OCI-LY1 (cell line): ENCODE measurements around the gene ZBTB20.

Experiments used
- H2AFZ ChIP-seq: fragments of 200-600 bp; sonication (generic), shearing (Covaris generic); 2 replicates; pipeline ENCODE4 v1.6.0; 2014; ENCODE audit warnings: antibody characterized with exemption, mild to moderate bottlenecking, low read length
- H3F3A ChIP-seq: fragments of 200-600 bp; sonication (generic), shearing (Covaris generic); 2 replicates; pipeline ENCODE4 v1.6.0; 2014; ENCODE audit warnings: mild to moderate bottlenecking, antibody characterized with exemption, low read length, moderate library complexity; ENCODE audit not compliant: insufficient read depth
- H3K27ac ChIP-seq: fragments of 200-600 bp; sonication (generic); 2 replicates; pipeline ENCODE4 v1.5.1; 2014; ENCODE audit warnings: low read length, mixed run types, mild to moderate bottlenecking, low read depth; ENCODE audit not compliant: poor library complexity, severe bottlenecking
- H3K27me3 ChIP-seq: fragments of 200-600 bp; sonication (generic); 2 replicates; pipeline ENCODE4 v1.6.0; 2014; ENCODE audit warnings: antibody characterized with exemption, mild to moderate bottlenecking, low read length, moderate library complexity; ENCODE audit not compliant: insufficient read depth
- H3K36me3 ChIP-seq: fragments of 200-600 bp; sonication (generic); 2 replicates; pipeline ENCODE4 v1.6.1; 2014; ENCODE audit warnings: mild to moderate bottlenecking, antibody characterized with exemption, low read length, moderate library complexity, mixed read lengths; ENCODE audit not compliant: insufficient read depth
- H3K4me1 ChIP-seq: fragments of 200-600 bp; sonication (generic); 2 replicates; pipeline ENCODE4 v1.5.1; 2014; ENCODE audit warnings: mild to moderate bottlenecking, low read length, moderate library complexity; ENCODE audit not compliant: insufficient read depth, severe bottlenecking
- H3K4me2 ChIP-seq: fragments of 200-600 bp; sonication (generic), shearing (Covaris generic); 2 replicates; pipeline ENCODE4 v1.6.1; 2014; ENCODE audit warnings: low read length
- H3K4me3 ChIP-seq: fragments of 200-600 bp; sonication (generic); 2 replicates; pipeline ENCODE4 v1.5.1; 2014; ENCODE audit warnings: low read length, low read depth, mild to moderate bottlenecking, mixed read lengths; ENCODE audit not compliant: poor library complexity, severe bottlenecking
- H3K79me2 ChIP-seq: fragments of 200-600 bp; shearing (Covaris generic); 2 replicates; pipeline ENCODE4 v1.6.1; 2016; ENCODE audit warnings: mixed run types, low read length, mixed read lengths; ENCODE audit not compliant: insufficient read depth
- H3K9ac ChIP-seq: fragments of 200-600 bp; sonication (generic), shearing (Covaris generic); 2 replicates; pipeline ENCODE4 v1.6.1; 2014; ENCODE audit warnings: mild to moderate bottlenecking, low read length, mixed read lengths
- H3K9me2 ChIP-seq: fragments of 200-600 bp; sonication (generic), shearing (Covaris generic); 2 replicates; pipeline ENCODE4 v1.6.1; 2014; ENCODE audit warnings: low read depth, mild to moderate bottlenecking, low read length, mixed read lengths
- H3K9me3 ChIP-seq: fragments of 200-600 bp; shearing (Covaris generic); 2 replicates; pipeline ENCODE4 v1.6.1; 2014; ENCODE audit warnings: low read length, mixed read lengths
- H4K20me1 ChIP-seq: fragments of 200-600 bp; sonication (generic), shearing (Covaris generic); 2 replicates; pipeline ENCODE4 v1.6.0; 2016; ENCODE audit warnings: mild to moderate bottlenecking, low read length; ENCODE audit not compliant: insufficient read depth
- CTCF ChIP-seq: fragments of 200-600 bp; sonication (generic), shearing (Covaris generic); IDR thresholded peaks from 2 replicates; pipeline ENCODE4 v1.5.1; 2017; ENCODE audit warnings: mild to moderate bottlenecking, antibody characterized with exemption, low read length, moderate library complexity, mixed read lengths
- EZH2 ChIP-seq: fragments of 200-600 bp; sonication (generic), shearing (Covaris generic); IDR thresholded peaks from 2 replicates; pipeline ENCODE4 v1.8.0; 2017; ENCODE audit warnings: borderline replicate concordance, mixed run types, mild to moderate bottlenecking, antibody characterized with exemption, low read length, moderate library complexity, mixed read lengths

ZBTB20 gene

GRCh38 chr3:114364806-114365654 lies 782.1 kb downstream of the ZBTB20 start:
- Histone ChIP-seq H3K79me2 (no peaks in the 10 kb centered on the region), H3K4me3 (no peak overlapping the region), H3K4me2 (no peak overlapping the region), H3K27ac (no peak overlapping the region), H4K20me1 (no peaks in the 10 kb centered on the region), H3K9ac (no peak overlapping the region), H3K27me3 (no peaks in the 10 kb centered on the region), H3K4me1 (no peaks in the 10 kb centered on the region), H3K36me3 (no peaks in the 10 kb centered on the region), H3K9me2 (no peaks in the 10 kb centered on the region), H3K9me3 (no peaks in the 10 kb centered on the region), H3F3A (no peaks in the 10 kb centered on the region), H2AFZ (no peak overlapping the region)
- TF ChIP-seq CTCF (no peak), EZH2 (no peak)

- Histone ChIP-seq H3K4me3 (no peak overlapping the region), H3K9ac (no peak overlapping the region), H3K9me3 (no peaks in the 10 kb centered on the region), H3K9me2 (no peaks in the 10 kb centered on the region), H4K20me1 (no peaks in the 10 kb centered on the region), H3K79me2 (no peaks in the 10 kb centered on the region), H3K27ac (no peak overlapping the region), H3K27me3 (no peaks in the 10 kb centered on the region), H3K36me3 (no peaks in the 10 kb centered on the region), H3K4me2 (no peak overlapping the region), H3K4me1 (no peaks in the 10 kb centered on the region), H3F3A (no peaks in the 10 kb centered on the region), H2AFZ (no peak overlapping the region)
- TF ChIP-seq EZH2 (no peak), CTCF (no peak)
Measured at GRCh38 chr3:114363554-114364202, 783.4 kb downstream of the ZBTB20 start.

GRCh38 chr3:114362815-114363214 lies 784.3 kb downstream of the ZBTB20 start:
- Histone ChIP-seq H2AFZ (no peak overlapping the region), H3K27me3 (no peaks in the 10 kb centered on the region), H3K9me3 (no peaks in the 10 kb centered on the region), H4K20me1 (no peaks in the 10 kb centered on the region), H3K36me3 (no peaks in the 10 kb centered on the region), H3K9ac (no peak overlapping the region), H3K4me3 (no peak overlapping the region), H3K4me2 (no peak overlapping the region), H3F3A (no peaks in the 10 kb centered on the region), H3K4me1 (no peaks in the 10 kb centered on the region), H3K27ac (no peak overlapping the region), H3K79me2 (no peaks in the 10 kb centered on the region), H3K9me2 (no peaks in the 10 kb centered on the region)
- peak; percentile 56 for TF ChIP-seq CTCF
- no peak for TF ChIP-seq EZH2
